Spleen (tissue), 7 donors: ENCODE measurements around the gene LMNB1.
A peak's percentile ranks its signal among the peaks of the same experiment; 100 is the strongest.

Experiments
- POLR2A ChIP-seq, 3 donors: fragments of 450-650 bp; IDR thresholded peaks; one replicate each; pipeline ENCODE4 v1.5.1; 2017; ENCODE audit warnings: antibody characterized with exemption in 3 of 3, mild to moderate bottlenecking in 1 of 3
- POLR2AphosphoS5 ChIP-seq, 3 donors: sonication (generic); formaldehyde crosslinking; IDR thresholded peaks; one replicate each; pipeline ENCODE4 v1.5.1; 2017; ENCODE audit warnings: antibody characterized with exemption in 3 of 3
- TF ChIP-seq, protein P1 (sequence below), 11 experiments: fragments of 200-600 bp in 7 of 11; fragments of 450-650 bp in 4 of 11; sonication (generic) in 4 of 11; IDR thresholded peaks in 8 of 11; conservative IDR thresholded peaks in 3 of 11; 1 replicate in 7 of 11; 2 replicates in 4 of 11; pipeline versions ENCODE4 v1.4.0 to v1.8.0; 2016 to 2021; ENCODE audit warnings: antibody characterized with exemption in 11 of 11, inconsistent platforms in 4 of 11, mild to moderate bottlenecking in 1 of 11
- donor health status: DM: no; HTN: no; CAD: no; lungs with moderate emphysema.
- donor health status: DM: no; HTN: no; CAD: no.
- donor health status: DM: no; HTN: no; CAD: no.

DNA sequence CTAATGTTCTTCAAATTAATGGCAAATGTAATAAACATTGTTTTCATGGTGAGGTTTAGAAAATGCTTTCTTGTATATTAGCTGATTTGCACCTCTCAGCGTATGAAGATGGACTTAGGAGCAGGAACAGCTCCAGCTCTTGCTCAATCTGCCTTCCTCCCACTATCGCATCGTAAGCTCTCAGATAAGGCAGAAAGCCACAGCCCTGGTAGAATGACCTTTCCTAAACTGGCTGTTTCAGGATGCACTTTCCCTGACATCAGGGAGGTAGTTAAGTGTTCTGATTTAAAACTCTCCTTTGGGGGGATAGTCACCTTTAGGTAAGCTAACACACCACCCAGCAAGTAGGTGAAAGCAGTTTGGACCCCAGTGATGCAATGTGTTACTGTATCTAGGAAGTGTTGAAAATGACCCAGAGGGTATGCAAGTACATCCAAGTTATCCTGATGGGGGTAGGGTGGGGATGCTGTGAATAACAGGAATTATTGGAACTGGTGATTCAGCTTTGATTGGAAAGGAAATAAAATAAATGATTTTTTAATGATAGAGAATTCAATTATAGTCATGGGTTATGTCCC lies 72.3 kb downstream of the LMNB1 start:
- TF ChIP-seq, protein P1, sequence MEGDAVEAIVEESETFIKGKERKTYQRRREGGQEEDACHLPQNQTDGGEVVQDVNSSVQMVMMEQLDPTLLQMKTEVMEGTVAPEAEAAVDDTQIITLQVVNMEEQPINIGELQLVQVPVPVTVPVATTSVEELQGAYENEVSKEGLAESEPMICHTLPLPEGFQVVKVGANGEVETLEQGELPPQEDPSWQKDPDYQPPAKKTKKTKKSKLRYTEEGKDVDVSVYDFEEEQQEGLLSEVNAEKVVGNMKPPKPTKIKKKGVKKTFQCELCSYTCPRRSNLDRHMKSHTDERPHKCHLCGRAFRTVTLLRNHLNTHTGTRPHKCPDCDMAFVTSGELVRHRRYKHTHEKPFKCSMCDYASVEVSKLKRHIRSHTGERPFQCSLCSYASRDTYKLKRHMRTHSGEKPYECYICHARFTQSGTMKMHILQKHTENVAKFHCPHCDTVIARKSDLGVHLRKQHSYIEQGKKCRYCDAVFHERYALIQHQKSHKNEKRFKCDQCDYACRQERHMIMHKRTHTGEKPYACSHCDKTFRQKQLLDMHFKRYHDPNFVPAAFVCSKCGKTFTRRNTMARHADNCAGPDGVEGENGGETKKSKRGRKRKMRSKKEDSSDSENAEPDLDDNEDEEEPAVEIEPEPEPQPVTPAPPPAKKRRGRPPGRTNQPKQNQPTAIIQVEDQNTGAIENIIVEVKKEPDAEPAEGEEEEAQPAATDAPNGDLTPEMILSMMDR (IDR thresholded peaks at IDR 0.05 in 8 of 11, conservative IDR thresholded peaks at IDR 0.05 in 3 of 11) = no peak
- no peak for TF ChIP-seq POLR2A (IDR thresholded peaks at IDR 0.05)
- peak in 1 of 3 donors; percentile 25 for TF ChIP-seq POLR2AphosphoS5 (IDR thresholded peaks at IDR 0.05)
